COLO668 (cell line): ENCODE measurements around the gene PWWP2B.

Experiments used
- DNase-seq: peaks from one replicate; lab custom pipeline; 2025; ENCODE audit not compliant: unreplicated experiment; lab: John Stamatoyannopoulos, UW

PWWP2B gene

DNA sequence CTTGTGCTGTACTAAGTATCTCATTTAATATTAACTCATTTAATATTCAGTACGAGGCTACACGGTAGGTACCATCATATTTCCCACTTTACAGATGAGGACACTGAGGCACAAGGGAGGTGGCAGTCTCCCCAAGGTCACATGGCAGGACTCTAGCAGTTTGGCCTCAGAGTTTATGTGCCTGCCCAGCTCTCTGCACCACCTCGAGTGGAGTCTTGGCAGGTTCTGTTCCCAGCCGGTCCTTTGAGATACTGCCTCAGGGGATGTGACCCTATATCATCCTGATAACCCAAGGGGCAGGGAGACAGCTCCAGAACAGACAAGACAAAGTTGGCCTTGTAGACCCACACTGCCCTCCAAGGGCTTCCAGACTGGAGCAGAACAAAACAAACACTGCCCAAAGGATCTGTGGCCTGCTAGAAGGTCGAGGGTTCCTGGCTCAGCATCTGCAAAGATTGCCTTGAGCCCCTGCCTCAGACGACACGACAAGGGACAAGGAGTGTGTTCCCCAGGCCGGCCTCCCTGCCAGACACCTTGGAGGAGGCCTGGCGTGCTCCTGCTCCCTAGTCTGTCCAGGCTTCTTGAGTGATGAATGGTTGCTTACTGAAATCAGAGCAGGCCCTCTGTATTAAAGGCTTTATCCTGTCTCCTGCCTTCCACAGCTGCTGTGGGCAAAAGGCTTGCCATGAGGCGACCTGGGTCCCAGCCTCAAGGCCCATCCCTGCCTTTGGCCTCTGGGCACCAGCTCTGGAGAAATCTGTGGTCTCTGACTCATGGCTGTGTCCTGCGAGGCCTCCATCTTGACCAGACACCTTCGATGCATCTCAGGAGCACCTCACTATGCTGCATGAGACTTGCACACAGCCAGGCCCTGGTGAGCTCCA lies 3.9 kb upstream of the PWWP2B start:
- DNase-seq: no peak

DNA sequence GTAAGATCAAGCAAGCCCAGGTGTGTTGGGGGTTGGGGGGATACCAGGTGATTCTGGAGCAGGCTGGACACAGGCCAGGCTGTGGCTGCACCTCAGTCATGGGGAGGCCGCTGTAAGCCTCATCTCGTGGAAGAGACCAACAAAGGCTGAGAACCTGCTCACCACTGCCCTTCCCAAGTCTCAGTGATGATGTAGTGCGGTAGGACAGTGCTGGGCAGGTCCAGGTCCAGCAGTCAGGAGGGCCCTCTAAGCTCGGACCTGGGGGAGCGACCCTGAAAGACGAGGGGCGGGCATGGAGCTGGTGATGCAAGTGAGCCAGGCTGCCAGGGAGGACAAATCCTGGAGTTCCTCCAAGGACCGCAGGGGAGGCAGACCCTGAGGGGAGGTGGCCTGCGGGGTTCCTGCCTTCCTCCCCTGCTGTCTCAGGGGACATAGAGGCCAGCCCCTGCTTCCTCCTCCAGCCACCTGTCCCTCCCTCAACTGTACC lies 3.3 kb upstream of the PWWP2B start:
- DNase-seq: no peak

DNA sequence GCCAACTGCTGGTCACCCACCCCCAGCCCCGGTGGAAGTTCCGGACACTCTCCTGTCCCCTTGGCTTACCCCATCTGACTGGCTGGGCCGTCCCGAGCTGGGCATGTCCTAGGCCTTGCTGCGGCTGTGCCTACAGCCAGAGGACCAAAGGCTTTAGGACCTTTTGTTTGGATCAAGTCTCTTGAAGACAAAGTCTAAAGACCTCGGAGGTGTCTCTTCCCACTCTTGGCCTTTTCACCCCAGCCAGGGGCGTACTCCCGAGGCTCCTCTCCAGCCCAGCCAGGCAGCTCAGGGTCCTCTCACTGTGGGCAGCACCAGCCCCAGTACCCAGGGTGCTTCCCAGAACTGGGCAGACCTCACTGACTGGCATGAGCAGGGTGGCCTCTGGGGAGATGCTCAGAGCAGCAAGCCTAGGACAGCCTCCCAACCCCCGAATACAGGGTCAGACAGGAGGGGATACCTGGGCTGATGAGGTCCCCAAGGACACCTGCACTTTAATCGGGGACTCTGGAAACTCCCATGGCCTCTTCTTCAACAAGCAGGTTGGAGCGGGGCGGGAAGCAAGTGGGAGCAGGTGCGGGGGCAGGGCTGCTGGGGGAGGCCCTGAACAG lies 2.7 kb upstream of the PWWP2B start:
- peak; percentile 14 for DNase-seq

DNA sequence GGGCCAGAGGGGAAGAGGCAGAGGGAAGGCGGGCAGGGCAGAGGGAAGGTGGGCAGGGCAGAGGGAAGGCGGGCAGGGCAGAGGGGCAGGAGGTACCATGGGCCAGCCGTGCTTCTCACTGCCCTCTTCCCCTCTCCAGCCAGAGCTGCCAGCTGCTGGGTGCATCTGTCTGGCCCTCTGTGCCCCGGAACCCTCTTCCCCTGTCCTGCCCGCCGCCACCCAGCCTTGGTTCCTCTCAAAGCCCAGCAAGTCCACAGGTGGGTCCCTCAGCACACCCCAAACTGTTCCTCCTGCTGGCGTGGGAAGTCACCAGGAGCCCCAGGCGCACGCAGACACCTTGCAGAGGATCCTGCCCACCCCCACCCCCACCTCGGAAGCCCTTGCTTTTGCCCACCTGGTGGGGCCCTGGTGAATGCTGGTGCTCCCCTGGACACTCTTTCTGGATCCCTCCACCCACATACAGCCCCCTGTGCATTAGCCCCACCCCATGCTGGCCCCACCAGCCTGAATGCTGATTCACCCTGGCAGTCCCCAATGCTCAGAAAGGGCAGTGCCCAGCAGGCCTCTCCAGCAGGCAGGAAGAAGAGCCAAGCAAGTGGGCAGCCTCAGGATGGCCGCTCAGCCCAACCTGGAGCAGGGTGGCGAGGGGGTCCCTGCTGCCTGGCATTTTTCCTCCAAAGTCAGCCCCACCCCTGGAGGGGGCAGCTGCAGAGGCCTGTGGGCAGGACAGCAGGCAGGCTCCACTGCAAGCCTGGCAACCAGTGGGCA lies 1.9 kb upstream of the PWWP2B start:
- no peak for DNase-seq

DNA sequence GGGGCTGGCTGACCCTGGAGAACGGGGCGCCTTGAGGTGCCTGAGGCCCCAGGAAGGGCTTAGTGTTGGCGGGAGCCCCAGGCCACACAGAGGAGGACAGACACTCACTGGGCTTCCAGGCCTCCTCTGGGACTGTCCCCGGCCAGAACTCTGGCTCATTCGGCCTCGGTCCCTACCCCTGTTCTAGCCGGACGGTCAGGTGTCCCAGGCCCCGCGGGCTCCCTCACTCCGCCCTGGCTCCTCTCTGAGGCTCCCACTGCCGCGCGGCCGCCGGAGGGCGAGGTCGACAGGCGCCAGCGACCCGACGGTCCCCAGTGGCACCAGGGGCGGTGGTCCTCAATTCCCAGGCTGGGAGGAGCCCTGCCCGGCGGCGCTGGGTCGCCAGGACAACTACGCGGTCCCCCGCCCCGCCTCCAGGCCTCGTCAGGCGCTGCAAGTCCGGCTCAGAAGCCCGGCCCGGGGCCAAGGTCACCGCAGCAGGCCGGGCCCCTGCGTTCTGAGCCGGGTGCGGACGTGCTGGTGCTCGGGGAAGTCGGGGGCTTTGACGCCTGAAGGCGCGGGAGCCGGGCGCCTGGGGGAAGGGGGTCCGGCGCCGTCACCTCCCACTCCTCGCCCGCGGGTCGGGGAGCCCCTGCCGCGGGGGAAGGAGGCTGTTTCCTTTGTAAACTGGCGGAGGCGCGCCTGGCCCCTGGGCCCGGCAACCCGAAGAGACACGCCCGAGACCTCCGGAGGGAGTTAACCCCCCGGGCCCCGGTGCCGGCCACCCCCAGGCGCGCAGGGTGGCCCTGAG lies 1.1 kb upstream of the PWWP2B start:
- no peak for DNase-seq

DNA sequence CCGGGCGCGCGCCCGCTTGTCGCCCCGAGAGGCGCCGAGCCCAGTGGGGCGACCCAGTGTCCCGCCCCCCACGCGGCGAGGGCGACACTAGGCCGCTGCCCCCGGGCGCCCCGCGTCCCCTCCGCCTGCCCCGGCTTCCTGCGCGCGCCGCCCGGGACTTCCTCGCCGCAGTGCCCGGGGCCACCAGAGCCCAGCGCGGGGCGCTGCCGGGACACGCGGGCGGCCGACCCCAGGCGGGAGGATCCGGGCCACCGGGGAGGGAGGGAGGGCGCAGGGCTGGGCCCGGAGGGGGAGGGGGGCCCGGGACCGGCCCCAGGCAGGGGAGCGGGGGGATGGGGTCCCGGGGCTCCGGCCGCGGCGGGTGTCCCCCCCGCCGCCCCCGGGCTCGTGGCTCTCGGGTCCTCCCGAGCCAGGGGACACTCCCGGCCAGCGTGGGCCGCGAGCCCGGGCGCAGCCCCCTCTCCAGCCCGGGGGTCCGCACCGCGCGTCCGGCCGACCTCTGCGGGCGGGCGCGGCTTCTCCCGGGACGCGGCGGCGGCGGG lies 435 bp upstream of the PWWP2B start:
- DNase-seq: peak; percentile 80

DNA sequence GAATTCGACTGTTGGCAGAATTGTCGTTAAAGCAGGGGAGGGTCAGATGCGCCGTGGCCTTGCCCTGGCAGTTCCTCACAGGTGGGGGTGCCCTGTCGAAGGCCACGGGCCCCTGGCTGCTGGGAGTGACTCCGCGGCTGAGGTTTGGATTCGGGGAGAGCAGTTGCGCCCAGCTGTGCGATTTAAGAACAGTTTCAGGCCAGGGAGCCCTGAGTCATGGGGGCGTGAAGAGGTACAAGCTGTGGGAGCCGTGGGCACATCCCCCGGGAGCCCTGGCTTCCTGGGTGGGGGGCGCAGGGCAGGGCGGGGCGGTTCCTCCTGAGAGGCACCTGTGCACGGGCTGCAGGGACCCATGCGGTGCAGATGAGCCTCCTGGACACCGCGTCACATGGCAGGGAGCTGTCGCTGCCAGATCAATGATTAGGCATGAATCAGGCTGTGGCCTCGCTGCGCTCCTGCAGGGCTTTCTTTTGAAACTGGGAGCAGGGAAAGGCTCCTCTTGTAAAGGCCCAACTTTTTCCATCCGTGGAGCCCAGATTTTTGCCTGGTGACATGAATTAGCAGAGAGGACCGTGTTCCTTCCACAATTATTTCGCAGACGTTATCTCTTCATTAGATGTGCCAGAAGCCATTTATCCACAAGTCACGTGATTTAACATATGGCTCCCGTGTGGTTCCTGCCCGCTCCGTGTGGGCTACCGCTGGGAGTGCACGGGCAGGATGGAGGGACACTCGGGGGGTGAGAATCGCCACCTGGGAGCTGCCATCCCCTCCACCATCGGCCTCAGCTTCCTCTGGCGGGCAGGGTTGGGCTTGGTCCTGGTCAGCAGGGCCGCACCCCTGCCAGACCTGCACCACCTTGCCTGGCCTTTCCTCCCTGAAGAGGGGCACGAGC lies 918 bp downstream of the PWWP2B start:
- DNase-seq: peak; percentile 55

DNA sequence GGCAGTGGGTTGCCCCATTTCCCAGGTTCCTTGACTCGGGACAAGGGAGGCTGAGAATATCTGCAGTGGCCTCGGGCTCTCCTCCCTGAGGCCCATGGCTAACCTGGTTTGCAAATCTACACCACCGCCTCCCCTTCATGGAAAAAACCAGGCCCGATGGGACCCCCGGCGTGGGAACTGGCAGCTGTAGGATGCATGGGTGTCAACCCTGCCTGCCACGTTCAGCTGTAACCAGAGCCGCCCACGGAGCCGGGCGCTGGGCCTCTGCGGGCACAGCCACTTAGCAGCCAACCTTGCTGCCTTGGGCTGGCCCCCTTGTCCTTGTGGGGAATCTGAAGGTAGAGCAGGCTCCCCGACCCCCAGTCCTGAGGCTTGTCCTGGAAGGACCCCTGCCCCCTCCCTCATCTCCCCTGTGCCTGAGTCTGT lies 1.6 kb downstream of the PWWP2B start:
- DNase-seq: peak; percentile 47

DNA sequence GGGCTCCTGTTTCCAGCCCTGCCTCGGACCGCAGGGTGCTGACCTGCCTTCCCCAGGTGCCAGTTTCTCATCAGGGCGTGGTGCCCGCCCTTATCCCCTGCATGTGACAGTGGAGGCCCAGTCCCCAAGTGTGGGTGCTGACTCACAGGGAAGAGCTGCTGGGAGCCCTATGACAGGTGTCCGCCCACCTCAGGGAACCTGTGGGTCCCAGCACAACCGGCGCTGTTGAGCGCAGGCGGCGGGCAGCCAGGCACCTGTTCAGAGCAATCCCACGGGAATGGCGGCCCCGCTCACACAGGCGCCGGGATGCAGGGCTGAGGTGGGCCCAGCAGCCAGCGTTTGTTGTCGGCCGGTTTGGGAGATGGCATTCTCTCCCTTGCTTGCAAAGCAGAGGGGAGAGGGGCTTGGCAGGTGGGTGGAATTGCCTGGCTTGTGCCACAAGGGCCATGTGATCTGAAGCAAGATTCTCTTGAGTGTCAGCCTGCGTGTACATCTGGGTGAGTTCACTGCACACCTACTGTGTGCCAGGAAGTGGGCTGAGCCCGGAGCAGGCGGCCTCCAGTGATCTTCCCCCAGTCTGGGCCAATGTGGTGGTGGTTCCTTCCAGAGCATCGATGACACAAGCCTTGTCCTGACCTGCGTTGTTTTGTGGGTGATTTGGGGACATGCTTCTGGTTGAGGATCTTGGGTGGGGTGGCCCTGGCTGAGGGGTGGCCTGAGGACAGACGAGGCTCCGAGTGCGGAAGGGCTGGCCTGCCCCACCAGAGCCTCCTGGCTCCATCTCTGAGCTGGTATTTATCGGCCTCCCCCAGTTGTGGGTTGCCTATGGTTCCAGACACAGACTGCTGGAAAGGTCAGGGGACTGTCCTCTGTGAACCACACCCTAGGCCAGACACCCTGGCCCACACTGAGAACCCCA lies 2.4 kb downstream of the PWWP2B start:
- DNase-seq: peak; percentile 87

DNA sequence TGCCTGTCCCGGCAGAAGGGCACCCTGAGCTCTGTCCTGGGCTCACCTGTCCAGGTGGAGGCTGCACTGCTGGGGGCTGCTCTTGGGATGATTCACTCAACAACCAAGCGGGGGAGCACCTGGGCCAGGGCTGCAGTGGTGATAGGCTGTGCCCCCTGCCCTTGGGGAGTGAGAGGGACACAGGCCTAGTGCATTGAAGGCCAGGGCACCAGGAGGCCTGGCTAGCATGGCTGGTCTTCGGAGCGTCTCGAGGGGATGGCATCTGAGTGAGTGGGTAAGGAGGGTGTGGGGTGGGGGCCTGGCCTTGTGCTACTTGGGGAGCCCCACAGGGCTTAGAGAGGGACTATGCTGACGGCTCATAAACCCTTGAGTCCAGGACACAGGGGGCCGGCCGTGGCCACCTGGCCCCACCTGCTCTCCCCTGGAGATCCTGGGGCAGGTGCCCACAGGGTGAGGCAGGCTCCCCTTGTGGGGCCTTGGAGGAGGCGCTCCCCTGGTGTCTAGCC lies 3.1 kb downstream of the PWWP2B start:
- peak; percentile 40 for DNase-seq

DNA sequence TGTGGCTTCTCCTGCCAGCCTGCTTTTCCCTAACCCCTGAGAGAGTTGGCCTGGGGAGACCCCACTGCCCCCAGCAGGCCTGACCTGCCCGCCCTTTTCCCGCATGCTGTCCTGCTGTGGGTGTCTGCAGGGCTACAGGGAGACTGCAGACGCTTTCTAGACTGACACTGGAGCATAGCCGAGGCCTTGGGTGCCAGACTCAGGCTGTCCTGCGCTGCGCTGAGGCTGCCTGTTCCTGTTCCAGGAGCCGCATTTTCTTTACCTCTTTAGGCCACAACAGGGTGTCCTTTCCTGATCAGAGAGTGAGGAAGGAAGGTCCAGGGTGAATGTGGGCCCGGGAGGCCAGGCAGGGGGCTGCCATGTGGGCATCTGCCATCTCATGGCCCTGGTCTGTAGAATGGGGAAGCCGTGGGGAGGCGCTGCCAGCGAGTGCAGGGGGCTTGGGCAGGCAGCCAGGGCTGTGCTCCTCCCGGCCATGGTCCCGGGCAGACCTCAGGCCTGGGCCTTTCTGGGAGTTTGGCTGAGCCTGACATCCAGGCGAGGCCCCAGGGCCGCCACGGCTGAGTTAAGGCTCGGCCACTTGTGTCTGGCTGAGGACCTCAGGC lies 3.6 kb downstream of the PWWP2B start:
- no peak for DNase-seq

DNA sequence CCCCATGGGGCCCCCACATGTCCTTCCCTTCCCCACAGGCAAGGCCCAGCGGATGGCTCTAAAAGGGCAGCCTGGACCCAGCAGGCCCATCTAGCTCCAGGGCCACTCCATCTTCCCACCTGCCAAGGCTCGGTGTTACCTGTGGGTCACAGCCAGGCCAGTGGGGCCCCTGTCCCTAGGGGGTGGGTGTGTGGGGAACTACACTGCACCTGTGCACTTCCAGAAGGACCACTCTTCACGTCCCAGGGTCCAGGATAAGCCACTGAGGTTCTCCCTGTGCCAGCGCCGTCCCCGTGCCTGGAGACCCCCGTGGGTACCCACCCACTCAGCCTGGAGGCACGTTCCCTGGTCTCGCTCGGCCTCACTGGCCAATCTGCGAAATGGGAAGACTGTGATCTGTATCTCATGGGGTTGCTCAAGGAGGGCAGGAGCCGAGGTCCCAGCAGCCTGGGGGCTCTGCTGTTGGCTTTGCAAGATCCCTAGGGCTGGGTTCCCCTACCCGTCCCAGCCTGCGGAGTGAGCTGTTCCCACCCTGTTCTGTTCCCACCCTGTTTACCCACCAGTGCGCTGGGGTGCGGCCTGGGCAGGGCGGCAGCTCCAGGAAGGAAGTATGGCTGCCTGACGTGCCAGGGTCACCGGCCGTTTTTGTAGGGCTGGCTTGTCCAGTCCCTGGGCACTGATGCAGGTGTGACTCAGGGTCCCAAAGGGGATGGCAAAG lies 4.6 kb downstream of the PWWP2B start:
- no peak for DNase-seq

DNA sequence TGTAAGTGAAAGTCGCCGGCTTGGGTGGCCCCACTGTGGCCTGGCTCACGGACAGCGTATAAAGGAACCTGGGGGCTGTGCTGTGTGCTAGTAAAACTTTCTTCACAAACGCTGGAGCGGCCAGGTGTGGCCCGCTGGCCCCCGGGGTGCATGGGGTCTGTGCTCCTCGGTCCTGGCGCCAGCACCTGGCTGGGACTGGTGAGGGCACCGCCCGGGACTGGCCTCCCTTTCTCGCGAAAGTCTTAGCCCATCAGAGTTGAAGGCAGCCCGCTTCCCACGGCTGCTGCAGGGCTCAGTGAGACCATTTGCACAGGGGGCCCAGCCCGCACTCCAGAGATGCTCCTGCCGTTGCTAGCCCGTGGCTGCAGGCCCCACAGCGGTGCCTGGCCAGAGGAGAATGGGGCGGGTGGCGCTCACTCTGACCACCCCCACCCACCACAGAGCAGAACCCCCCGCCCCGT lies 5.8 kb downstream of the PWWP2B start:
- DNase-seq: no peak

DNA sequence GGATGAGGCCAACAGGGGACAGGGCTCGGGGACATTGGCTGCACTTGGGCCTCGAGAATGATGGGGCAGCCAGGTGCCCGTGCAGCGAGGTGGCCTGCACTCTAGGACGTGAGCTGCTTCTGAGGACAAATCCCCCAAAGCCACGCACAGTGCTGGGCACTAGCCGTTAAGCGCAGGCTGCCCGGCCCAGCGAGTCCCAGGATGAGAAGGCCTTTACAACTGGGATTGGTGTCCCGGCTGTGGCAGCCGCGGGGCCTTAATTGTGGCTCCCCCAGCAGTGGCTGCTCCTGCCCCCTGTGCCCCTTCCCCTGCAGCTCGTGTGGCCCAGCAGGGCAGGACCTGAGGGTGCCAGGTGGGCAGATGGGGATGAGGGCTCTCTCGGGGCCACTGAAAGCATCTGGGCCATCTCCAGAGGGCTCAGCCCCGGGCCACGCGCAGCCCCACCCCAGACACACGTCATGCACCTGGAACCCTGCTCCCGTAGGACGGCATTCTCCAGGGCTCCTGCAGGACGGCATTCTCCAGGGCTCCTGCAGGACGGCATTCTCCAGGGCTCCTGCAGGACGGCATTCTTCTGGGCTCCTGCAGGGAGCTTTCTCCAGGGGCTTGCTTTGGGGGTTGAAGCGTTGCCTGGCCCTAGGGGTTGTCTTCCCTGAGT lies 6.6 kb downstream of the PWWP2B start:
- no peak for DNase-seq

DNA sequence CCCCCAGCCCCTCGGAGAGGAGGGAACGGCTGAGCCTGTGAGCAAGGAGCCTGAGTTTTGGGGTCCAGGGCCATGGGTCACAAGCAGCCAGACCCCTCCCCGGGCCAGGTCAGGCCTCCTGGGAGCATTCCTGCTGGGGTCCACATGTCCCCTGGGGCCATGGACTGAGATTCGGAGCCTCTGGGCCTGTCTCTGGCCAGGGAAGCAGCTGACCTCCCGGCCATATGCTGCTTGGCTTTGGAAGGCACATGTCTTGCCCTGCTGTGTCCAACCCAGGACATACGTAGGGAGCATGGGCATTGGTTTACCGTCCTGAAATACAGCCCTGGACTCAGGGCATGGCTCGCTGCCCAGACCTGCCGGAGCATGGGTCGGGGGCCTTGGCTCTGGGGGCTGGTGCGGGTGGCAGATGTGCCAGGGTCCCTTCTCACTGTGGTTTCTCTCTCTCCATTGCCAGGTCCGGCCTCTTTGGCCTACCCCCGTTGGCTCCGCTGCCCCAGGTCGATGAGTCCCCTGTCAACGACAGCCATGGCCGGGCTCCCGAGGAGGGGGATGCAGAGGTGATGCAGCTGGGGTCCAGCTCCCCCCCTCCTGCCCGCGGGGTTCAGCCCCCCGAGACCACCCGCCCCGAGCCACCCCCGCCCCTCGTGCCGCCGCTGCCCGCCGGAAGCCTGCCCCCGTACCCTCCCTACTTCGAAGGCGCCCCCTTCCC lies 7.3 kb downstream of the PWWP2B start:
- DNase-seq: no peak

DNA sequence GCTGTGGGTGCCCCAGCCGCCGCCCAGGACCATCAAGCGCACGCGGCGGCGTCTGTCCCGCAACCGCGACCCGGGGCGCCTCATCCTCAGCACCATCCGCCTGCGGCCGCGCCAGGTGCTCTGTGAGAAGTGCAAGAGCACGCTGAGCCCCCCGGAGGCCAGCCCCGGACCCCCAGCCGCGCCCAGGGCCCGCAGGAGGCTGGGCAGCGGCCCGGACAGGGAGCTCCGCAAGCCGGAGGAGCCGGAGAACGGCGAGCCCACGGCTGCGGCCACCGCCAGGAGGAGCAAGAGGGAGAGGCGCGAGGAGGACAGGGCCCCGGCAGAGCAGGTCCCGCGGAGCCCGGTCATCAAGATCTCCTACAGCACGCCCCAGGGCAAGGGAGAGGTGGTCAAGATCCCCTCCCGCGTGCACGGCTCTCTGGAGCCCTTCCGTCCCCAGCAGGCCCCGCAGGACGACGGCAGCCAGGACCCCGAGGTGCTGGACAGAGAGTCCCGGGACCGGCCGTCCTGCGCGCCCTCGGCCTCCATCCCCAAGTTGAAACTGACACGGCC lies 8.0 kb downstream of the PWWP2B start:
- no peak for DNase-seq
